Right renal cortex interstitium (tissue), 3 donors: Measurements from ENCODE around the gene ARRB1. TPM values are rescaled to one million over a fixed set of nuclear protein-coding genes. Genes with fewer than 3 reads are reported as not detected.

Source experiments
- DNase-seq, 3 donors: peaks; one replicate each; pipeline ENCODE4 v3.0.0-alpha.2; 2013; ENCODE audit warnings: low read depth in 3 of 3, low spot score in 2 of 3
- polyA plus RNA-seq, 3 donors: library from polyadenylated mRNA; unstranded; fragments of 120-200 nt; gene quantifications; one replicate each; pipeline ENCODE4 v1.2.1, GENCODE V29; 2013; ENCODE audit not compliant: insufficient read length in 3 of 3

ARRB1 gene
- polyA plus RNA-seq, 3 donors = 24.0 to 29.1 (median 24.4) TPM

DNA sequence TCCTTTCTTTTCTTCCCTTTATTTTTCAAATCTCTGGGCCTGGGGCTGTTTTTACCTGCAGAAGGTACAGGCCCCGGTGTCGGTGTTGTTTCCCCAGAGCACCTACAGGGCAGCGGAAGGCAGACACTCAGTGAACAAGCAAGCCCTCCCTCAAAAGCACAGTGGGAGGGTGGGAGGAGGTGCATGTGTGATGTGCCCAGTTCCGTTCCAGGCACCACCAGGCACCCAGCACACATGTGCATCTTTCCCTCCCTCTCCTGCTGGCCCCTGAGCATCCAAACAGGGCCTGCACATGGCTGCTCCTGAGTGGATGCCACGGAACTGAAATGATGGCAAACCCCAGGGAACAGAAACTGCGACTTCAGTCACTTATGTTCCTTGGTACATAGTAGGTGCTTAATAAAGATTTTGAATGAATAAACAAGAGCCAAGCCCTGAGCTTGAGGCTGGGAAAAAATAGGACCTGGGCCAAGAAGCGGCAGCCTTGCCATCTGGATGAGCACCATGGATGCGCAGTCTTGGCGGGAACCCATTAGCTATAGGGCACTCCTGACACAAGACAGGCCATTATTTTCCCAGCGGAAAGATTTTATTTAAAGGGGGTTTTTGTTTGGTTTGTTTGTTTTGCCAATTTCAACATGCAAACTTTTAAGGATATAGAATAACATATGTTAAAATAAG lies 47.8 kb downstream of the ARRB1 start:
- DNase-seq = no peak

DNA sequence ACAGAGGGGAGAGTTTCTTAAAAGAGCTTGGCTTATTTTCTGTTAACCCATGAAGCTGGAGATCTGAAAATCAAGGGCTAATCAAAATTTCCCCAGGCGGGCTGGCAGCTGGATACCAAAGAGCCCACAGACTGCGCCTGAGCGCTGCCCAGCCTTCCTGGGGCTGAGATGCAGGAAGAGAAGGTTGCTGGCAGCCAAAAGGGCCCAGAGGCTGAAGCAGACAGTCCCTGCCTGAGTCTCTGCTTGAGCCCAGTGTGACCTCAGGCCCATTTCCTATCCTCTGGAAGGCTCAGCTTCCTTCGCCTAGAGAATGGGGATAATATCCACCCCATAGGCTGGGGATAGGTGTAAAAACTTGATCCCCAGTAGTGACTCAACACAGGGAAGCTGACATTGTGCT lies 49.1 kb downstream of the ARRB1 start:
- DNase-seq = no peak

DNA sequence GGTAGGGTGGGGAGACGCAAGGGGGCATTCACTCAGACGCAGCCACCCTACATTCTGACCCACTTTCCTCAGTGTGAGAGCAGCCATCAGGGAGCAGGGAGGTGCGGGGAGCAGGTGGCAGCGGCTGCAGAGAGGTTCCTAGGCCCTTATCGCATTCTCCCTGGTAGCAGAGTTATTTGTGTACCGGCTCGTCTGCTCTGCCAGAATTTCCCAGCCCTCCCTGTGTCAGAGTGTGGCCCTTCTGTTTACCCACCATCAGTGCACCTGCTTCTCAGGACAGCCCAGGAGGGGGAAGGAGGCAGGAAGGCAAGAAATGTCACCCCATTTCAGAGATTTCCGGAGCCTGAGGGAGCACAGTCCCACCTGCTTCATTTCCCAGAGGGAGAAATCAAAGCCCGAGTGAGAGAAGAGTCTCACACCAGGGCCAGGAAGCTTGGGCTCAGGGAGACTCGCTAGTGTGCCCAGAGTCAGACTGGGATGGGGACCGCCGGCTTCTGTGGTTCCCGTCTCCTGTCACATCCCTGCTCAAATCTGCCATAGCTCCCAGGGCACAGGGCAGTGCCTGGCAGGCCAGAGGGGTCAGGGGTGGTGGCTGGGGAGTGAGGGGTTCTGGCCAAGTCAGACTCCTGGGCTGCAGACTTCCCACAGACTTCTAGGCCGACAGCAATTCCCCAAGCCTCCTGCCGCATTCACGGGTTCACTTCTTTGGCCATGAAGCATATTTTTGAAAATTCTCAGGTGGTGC lies 49.7 kb downstream of the ARRB1 start:
- no peak for DNase-seq

DNA sequence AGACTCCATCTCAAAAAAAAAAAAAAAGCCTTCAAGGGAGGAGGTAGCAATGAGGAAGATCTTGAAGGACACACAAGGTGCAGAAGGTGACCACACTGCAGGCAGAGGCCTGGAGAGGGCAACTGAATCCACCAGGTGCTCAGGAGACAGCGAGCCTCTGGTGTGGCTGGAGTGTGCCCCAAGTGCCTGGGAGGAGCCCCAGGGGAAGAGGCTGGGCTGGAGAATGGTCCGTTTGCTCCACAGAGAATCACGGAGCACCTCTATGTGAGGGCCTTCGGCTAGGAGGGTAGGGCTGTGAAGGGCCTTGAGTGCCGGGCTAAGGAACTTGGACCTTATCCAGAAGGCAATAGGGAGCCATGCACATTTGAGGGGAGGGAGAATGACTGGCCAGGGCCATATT lies 50.3 kb downstream of the ARRB1 start:
- no peak for DNase-seq

DNA sequence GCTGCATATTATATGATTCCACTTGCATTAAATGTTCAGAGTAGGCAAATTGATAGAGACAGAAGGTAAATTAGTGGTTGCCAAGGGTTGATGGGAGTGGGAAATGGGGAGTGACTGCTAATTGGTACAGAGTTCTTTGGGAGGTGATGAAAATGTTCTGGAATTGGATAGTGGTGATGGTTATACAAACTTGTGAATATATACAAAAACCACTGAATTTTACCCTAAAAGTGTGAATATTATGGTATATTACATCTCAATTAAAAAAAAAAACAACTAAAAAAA lies 52.5 kb downstream of the ARRB1 start:
- DNase-seq = no peak

DNA sequence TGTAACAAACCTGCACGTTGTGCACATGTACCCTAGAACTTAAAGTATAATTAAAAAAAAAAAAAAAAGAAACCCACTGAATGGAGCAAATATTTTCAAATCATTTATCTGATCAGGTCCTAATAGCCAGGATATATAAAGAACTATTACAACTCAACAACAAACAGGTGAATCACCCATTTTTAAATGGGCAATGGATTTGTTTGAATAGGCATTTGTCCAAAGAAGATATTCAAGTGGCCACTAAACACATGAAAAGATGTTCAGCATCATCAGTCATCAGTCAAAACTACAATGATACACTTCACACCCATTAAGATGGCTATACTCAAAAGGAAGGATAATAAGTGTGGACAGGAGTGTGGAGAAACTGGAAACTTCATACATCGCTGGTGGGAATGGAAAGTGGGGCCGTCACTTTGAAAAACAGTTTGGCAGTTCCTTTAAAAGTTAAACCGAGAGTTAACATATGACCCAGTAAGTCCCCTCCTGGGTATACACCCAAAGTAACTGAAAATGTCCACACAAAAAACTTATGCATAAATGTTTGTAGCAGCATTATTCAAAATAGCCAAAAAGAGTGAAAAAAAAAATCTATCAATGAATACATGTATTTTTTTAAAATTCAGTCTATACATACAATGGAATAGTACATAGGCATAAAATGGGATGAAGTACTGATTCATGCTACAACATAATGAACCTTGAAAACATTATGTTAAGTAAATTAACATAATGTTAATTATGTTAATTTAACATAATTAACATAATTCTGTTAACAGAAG lies 53.1 kb downstream of the ARRB1 start:
- no peak for DNase-seq

DNA sequence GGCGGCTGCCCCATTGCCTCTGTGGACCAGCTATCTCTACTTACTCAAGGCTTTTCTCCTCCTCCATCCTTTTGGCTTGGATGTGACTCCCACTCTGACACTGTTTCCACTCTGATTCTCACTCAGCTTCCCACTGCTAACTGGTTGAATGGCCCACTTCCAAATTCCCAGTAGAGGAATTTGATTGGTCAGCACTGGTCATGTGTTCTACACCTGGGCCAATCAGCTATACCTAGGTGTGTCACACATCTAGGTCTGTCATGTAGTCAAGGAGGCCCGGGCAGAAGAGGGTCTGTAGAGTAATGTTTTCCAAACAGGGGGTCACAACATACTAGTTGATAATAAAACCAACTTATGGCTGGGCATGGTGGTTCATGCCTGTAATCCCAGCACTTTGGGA lies 57.6 kb downstream of the ARRB1 start:
- no peak for DNase-seq

DNA sequence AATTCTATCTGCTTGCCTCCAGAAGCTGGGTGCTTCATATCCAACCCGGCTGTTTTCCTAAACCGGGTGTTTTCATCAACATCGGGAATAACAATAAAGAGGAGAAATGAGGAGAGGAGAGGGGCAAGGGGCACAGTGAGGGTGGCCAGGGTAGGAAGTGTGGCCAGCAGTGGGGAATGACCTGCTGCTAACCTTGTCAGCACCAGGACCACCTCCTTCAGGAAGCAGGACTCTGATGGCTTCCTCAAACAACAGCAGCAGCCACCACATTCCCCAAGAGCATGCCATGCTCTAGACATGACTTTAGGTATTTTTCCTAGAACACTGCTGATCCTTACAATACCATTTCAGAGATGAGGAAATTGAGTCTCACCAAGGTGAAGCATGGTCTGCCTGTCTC lies 58.5 kb downstream of the ARRB1 start:
- no peak for DNase-seq

DNA sequence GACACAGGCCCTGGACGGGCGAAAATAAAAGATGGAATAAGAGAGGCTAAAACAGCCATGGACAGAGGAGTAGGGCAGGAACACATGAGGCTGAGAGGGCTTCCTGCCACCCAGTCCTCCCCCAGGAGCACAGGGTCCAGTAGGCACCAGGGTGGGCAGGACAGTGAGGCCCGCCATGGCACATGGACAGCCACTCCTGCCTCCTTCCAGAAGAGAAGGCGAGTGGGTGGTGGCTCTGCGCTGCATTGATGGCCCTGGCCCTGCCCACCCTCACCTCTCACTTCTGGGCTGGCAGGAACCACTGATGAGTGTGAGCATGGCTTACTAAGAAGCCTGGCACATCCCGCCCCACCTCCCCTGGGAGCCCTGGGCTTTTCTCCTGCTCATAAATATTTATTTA lies 59.7 kb downstream of the ARRB1 start:
- no peak for DNase-seq

DNA sequence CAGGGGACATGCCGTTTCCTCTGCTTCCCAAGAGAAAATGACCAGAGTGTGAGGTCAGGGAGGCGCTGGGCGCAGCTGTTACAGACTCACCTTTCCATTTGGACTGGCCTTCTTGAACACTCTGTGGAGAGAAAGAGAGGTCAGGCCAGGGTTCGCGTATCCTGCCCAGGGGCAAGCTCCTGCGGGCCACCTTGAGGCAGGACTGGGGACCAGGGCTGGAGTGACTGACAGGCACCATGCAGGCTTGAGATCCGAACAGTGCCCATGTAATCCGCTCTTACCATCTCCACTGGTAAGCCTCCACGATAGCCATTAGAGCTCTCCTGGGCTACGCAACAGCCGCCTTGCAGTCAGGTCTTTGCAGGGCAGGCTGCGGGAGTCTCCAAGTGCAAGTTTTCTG lies 61.5 kb downstream of the ARRB1 start:
- DNase-seq = no peak

DNA sequence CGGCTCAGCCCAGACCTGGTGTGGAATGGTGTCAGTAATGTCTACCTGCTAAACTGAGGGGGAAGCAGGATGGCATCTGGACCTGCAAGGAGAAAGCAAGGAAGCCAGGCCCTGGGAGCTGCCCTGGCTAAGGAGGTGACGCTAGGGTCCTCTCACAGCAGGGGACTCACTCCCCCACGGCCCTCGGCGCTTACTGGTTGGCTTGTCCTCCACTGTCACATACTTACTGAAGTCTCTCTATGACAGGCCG lies 62.0 kb downstream of the ARRB1 start:
- DNase-seq = no peak

DNA sequence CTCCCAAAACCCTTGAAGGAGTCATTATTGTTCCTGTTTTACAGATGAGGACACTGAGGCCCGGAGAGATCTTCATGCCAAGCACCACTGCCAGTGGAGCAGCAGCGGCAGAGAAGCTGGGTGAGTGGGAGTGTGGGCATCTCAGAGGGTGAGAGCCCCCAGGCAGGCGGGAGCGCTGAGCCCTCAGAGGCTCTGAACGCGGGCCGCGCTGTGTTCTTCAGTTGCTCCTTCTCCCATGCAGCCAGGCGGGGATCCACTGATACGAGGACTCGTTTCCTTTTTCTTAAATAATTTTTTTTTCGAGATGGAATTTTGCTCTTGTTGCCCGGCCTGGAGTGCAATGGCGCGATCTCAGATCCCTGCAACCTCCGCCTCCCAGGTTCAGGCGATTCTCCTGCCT lies 63.9 kb downstream of the ARRB1 start:
- DNase-seq = no peak

DNA sequence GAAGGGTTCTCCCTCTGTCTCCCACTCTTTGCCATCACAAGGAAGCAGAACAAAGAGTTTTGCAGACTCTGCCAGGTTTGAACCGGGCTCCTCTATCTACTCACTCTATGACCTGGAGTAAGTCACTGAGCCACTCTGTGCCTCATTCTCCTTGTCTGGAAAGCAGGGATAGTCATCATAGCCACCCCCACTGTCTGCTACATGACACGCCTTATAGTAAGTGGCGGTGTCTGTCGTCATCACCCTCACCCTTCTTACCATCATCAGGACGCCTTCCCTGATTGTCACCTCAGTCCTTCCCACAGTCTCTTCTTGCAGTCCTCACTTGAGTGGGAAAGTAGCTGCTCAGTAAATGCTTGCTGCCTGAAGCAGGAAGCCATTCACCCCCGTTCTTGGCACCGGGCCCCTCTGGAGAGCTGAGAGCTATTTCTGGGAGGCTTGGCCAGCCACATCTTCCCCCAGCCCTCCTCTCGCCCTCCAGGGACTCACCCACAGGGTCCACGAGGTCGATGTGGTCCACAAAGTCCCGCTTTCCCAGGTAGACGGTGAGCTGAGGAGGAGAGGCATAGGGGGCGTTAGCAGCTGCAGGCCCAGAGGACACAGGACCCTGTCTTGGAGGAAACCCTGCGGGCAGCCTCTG lies 64.5 kb downstream of the ARRB1 start:
- DNase-seq = no peak

DNA sequence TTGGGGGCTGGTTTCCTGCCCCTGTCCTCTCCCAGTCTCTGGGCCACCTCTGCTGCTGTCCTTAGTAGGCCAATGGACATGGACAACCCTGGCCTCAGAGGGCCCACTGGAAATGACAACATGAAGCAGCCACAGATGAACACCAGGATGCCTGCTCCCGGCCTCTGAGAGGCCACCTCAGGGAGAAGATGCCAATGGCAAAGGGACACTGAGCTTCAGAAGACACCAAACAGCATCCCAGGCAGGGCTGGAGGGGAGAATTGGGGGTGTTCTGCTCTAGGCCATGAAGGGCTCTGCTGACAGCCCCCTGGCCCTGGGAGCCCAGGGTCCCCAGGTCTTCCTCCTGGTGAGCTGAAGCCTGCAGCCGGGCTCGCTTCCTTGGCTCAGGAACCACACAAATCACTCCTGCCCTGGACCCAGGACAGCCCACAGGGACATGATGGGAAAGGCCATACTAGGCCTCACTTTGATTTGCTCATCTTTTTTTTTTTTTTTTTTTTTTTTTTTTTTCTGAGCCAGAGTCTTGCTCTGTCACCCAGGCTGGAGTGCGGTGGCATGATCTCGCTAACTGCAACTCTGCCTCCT lies 65.6 kb downstream of the ARRB1 start:
- DNase-seq = no peak

DNA sequence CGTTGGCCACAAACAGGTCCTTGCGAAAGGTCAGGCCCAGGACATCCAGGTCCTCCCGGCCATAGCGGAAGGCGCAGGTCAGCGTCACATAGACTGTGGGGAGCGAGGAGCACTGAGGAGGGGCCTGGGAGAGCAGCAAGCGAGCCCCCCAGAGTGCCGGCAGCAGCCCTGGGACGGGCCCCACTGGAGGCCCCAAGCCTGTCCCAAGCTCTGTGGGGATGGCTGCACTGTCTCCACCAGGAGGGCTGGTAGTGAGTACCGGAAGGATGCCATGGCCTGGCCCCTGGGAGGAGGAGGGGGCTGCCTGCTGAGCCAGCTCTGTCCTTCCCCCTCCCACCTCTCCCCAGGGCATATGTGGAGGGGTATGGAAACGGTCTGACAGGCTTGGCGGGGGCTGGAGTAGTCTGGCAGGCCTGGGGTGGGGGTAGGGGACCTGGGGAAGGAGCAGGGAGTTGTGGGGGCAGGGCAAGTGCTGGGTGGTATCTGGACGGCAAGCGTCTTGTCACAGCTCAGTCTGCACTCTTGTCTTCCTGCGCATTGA lies 68.0 kb downstream of the ARRB1 start:
- no peak for DNase-seq

DNA sequence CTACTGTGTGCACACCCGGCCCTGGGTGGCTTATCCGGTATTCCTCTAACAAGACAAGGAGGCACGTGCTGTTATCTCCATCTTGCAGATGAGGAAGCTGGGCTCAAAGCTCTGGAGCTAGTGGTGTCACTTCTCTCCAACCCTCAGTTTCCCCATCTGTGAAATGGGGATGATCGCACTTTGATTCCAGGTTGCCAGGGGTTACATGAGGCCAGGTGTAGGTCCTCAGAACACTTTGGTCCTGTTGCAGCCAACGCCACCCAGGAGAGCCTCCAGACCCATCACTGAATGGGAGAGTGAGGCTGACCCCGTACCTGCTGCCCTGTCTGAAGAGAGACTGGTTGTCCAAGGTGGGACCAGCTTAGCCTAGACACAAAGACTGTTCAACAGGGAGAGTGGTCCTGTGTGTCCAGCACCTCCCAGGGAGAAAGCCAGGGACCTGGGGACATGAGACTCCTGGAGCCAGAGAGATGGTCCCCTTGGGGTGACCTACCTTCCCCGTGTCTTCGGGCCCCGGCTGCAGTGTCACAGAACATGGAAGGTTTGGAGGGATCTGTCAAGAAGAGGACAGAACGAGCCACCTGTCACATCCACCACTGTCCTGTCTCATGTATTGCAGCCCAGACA lies 69.9 kb downstream of the ARRB1 start:
- no peak for DNase-seq

DNA sequence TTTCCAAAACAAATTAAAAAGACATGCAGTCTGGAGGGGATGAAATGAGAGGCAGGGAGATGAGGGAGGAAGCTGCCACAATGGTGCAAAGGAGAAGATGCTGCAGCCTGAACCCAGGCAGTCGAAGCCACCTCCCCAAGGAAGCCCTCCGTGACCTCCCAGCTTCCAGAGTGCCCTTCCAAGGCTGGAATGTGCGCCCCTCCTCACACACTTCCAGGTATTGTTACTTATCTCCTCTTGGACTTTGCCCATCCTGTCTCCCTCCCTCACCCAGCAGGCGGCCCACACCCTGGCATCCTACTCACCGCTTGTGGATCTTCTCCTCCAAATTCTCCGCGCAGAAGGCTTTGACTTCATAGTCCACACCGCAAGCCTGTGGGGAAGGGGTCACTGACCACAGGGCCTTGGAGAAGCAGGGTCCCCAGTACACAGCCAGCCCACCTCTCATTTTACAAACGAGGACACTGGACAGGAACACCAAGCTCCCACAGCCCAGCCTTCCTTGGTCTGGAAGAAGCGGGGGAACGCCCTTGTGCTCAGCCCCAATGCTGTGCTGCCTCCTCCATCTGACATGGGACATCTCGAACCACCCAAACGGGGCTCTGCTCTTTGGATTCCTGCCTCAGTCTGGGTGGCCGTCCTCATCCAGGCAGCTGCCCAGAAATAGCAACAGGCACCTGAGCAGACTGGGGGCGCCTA lies 70.5 kb downstream of the ARRB1 start:
- DNase-seq = no peak

DNA sequence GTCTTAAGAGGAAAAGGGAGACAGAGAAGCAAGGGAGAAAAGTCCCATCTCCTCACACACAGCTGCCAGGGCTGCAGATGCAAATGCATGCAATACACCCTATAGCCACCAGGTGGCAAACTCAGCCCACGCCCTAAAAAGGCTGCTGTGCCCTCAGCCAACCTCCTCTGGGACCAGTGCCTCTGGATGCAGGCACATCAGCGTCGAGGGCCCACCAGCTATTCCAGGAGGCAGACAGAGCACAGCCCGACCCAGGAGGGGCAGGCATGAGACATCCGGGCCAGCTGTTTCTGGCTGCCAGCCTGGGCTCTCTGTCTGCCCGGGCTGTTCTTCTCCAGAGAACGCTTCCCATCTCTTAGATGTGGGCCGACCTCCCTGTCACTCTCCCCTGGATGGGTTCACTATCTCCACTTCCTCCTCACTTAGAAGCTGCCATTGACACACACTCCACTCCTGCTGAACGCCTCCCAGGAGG lies 71.2 kb downstream of the ARRB1 start:
- DNase-seq = peak; percentile 49 to 54 (median 53)

DNA sequence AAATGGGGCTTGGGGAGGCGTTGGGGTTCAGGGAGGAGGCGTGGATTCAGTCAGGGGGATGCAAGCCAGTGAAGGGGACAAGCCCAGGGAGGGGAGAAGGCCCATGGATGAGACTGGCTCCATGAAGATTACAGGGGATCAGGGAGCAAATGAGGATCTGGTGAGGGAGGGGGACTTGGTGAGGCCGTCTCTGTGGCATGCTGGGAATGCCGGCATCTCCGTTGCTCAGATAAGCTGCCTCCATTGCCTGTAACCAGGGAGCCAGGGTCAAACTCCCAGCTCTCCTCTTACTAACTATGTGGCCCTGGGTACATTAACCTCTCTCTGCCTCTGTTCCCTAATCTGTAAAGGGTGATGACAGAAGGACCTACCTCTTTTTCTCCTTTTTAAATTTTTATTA lies 72.2 kb downstream of the ARRB1 start:
- no peak for DNase-seq
